KBM-7 (cell line): ENCODE measurements around the gene MAP1LC3B2.

ENCODE experiments used
- DNase-seq: peaks from one replicate; pipeline ENCODE4 v3.0.0-alpha.2; 2015
- in situ Hi-C: fragments of 300-500 bp; cut with MboI; formaldehyde crosslinking; loops from 2 replicates; pipeline ENCODE4 v1.14.3; 2020; ENCODE audit warnings: low sequenced_read_pairs, low pct_unique_long_range_greater_than_20kb, mixed read lengths

MAP1LC3B2 gene

DNA sequence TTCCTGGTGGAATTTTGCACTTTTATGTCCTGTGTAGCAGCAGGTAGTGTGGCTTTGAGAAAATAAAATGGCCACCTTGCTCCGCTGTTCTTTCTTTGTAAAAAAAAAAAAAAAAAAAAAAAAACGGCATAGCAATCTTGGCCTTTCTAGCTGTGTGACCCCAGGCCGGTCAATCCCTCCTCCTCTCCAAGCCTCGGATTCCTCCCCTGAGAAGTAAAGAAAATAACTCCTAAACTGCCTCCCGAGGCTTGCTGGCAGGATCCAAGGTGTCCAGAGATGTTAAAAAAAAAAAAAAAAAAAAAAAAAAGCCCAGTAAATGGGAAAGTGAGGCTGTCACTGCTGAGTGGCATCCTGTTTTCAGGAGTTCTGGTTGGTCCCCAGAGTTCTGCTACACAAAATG is 23.9 kb upstream of the MAP1LC3B2 start:
- in situ Hi-C loops = no loop called here
- no peak for DNase-seq

DNA sequence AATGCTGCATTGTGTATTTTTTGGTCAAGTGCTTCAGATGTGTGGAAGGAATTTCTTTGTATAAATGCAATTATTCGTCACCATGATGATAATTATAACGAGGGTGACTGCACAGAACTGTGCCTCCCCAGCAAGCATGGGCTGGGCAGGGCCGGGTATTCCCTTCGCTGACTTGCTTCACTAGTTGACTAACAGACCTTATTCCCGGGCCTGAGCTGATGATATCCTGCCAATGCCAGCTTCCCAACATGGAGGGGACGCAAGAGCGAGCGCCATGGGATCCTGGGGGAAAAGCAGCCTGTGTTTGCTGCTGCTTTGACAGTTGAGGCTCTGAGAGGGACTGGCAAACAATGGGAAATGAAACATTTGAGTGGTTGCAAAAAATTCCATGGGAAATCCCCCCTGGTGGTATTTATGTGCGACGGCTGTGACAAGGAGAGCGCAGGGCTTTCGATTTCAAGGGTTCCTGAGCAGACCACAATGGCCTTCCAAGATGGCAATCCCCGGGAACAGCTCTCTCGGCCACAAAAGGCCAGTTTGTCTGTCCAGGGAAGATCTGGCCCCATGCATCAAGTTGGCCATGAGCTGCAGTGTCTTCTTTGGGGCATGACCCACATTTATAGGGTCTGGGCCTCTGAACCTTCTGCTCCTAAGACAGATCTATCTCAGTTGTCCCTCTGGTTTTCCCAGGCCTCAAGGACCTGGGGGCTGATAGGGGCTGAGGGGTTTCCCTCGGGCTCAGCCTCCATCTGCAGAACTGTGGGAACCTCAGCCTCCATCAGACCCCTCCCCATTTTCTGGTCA is 21.9 kb upstream of the MAP1LC3B2 start:
- DNase-seq = no peak
- in situ Hi-C loops = no loop called here

DNA sequence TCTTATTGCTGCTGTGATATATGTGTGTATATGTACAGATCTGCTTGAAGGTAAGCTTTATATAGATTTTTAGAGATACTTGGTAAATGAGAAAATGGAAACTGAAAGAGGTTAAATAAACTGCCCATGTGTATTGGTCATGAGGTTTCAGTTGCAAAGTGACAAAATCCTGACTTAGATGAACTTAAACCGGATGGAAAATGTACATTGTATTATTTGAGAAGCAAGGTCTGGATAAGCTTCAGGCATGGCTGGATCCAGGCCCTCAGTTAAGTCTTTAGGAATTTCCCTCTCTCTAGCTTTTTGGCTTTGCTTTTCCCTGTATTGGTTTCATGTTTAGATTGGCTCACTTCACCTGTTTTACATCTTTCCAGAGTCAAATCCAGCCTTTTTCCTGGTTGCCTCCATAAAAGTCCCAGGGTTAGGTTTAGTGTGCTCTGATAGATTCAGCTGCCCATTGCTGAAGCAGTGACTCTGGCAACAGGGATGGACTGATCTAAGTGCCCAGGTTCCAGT is 21.0 kb upstream of the MAP1LC3B2 start:
- no peak for DNase-seq
- in situ Hi-C loops = no loop called here

DNA sequence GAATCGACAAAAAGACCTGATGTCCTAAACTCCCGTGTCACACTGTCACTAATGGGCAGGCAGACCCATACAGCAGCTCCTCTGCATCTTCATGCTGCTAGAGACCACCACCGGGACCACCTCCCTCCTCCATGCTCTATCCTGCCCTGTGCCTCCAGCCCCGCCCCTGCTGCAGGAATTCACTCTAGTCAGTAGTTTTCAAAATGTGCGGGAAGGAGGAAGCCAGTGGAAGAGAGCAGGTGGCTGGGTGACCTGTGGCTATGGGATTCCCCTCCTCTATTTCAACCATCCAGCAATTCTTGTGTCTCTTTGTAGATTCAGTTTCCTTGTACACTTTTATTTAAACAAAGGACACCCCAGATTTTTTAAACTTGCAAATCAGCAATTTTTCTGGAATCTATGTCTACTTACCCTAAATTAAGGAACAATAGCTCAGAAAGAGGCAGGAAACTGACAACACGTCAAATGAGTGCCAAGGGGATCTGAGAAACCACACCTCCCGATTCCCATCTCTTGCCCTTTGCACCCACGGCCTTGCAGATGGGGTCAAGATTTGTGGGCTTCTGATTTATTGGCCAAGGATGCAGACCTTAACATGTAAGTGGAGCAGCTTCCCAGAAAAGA is 20.4 kb upstream of the MAP1LC3B2 start:
- no peak for DNase-seq
- in situ Hi-C loops = no loop called here

DNA sequence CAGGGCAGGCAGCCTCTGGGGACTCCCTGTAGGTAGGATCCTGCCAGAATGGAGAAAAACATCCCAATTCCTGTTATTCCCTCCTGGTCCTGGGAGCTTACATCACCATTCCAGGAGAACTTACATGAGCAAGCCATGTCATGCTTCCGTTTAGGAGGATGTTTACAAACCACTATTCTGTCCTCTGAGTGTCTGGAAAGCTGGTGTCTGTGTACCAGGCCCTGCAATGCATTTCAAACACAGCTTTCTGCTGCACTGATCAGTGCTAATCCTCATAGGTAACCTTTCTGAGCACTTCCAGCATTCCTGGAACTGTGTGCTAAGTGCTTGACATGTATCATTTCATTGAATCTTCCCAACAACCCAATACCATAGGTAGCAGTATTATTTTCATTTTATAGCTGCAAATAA is 19.8 kb upstream of the MAP1LC3B2 start:
- in situ Hi-C loops = no loop called here
- no peak for DNase-seq

DNA sequence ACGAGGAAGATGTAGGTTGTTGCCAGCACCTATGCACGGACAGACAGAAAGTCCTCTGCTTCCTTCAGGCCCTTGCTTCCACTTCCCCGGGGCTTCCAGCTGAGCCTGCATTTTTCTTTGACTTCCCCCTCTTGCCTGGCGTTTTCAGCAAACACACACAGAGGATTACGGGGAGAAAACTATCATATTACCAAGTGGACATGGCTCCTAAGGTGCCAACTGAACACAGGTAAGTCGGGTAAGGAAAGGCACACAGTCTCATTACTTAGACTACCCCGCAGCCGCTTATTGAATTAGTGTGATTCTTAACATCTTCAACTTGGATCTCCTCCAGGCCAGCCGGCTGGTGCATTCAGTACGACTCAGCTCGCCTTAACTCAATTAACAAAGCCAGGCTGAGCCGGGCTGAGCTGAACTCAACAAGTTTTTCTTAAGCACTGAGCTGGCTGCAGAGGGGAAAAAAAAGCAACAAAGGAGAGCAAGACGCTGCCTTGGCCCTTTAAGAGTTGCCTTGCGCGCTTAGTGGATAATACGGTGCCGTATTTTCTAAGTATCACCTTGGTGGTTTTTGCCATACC is 19.2 kb upstream of the MAP1LC3B2 start:
- in situ Hi-C loops = no loop called here
- peak; percentile 41 for DNase-seq

DNA sequence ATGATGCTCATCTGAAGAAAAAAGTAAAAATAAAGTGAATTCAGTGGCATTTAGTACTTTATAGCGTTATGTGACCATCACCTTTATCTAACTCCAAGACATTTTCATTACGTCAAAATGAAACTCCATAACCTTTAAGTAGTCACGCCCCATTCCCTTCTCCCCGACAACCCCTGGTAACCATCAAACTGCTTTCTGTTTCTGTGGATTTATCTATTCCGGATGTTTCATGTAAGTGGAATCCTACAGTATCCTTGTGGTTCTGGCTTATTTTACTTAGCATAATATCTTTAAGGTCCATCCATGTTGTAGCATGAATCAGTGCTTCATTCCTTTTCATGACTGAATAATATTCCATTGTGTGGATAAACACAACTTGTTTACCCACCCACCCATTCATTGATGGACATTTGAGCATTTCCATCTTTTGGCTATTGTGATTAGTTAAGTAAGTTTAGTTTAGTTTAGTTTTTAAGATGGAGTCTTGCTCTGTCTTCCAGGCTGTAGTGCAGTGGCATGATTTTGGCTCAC is 18.5 kb upstream of the MAP1LC3B2 start:
- no peak for DNase-seq

DNA sequence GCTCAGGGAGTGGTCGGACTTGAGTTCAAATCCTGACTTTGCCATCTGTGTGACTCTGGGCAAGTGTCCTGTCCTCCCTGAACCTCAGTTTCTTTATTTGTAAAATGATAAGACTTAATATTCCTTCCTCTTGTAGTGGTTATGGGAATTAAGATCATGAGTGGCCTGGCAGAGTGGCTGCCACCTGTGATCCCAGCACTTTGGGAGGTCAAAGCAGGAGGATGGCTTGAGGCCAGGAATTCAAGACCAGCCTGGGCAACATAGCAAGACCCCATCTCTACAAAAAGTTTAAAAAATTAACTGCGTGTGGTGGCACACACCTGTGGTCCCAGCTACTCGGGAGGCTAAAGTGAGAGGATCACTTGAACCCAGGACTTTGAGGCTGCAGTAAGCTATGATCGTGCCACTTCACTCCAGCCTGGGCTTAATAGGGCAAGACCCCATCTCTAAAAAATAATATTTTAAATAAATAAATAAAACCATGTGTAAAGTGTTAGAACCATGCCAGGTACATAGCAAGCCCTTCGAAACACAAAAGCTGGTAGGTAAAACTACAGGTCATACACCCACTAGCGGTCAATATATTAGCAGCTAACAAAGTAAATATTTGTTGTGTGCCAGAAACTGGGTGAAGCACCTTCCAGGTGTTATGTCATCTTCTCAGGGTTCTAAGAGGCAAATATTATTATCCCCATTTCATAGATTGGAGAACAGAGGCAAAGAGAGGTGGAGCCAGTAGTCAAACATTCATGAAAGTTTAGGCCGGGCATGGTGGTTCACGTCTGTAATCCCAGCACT is 17.4 kb upstream of the MAP1LC3B2 start:
- DNase-seq = no peak
- in situ Hi-C loops = no loop called here

More for the DNA sequence above, 18.5 kb upstream of the MAP1LC3B2 start:
- in situ Hi-C loops = no loop called here

DNA sequence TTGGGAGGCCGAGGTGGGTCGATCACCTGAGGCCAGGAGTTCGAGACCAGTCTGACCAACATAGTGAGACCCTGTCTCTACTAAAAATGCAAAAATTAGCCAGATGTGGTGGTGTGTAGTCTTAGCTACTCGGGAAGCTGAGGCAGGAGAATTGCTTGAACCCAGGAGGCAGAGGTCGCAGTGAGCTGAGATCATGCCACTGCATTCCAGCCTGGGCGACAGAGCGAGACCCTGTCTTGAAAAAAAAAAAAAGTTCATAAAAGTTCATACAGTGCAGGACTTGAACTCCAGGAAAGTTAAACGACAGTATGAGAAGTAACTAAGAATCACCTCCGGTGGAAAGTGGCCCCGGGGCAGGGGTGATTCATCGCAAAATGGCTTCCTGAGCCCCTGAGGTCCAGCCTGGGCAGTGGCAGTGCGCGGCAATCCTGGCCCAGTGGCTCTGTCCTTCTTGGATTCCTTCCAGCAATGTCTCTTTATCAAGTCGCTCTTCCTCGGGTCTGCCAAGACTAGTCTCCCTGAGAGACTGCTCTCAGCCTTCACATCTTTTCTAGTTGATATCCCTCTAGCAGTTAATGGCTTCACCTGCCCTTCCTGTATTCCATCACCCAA is 16.7 kb upstream of the MAP1LC3B2 start:
- DNase-seq = no peak
- in situ Hi-C loops = no loop called here

DNA sequence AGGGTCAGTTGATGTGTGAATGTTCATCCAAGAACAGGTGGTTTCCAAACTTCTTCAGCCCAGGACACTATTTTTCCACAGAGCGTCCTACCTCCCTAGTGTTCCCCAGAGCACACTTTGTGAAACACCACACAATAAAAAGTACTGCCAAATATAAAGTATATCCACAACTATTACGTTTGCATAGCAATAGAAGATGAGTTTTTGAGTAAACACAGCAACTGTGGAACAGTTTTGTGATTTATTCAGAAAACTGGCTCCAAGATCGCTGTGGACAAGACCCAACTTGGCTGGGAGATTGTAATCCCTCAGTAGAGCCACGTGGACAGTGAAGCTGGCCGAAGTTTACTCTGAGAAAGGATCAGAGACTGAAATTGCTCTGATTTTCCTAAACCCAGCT is 14.5 kb upstream of the MAP1LC3B2 start:
- in situ Hi-C loops = no loop called here
- no peak for DNase-seq

DNA sequence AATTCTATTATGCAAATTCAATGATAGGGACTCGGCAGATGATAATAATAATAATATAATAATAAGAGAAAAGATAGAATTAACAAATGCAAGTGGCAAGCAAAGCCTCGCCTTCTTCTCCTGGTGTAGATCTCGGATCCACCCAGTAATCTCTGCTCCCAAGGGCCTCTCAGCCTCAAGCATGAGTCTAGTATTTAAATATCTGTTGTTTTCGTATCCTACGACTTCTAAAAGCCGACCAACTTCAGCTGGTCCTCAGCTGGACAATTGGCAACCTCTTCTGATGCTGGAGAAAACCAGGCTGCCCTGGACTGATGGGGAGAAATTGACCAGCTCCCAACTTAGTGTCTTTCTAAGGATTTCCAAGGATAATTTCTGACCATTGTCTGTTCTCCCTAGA is 14.0 kb upstream of the MAP1LC3B2 start:
- in situ Hi-C loops = no loop called here
- DNase-seq = no peak

DNA sequence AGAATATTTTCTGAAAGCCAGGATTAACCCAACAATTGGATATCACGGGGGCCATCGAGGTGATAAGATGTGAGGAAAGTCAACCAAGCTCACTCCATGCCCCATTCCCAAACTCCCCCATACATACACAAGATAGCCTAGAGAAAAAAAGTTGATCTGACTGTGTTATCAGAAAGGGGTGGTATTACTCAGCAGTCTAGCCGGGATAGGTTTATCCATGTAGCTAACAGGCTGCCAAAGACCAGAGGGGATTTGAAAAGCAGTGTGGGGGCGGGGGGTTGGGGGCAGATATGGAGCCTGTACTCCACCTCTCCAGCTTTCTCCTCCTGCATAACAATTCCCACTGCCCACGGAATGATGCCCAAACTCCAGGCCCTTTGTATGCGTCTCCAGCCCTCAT is 13.2 kb upstream of the MAP1LC3B2 start:
- DNase-seq = no peak
- in situ Hi-C loops = no loop called here

DNA sequence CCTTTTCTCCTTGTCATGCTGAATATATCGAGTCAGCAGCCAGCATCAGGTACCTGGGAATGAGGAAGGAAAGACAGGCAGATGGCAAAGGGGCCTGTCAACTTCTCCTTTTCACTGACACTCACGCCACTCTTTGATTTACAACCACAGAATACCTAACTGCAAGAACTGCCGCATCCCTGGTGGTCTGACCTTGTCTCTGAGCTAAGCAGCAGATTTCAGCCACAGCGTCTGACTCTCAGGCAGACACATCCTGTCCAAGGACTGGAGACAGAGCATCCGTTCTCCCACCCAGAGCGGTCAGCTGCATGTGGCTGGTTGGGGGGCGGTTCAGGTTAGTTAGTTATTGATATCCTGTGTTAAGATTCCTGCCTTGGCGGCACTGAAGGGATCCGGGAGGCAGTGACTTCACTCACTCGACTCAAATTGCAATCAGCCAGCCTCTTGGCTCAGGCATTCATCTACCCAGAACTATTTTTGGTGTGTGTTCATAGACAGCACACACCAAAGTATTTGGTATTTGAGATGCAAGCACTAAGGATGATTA is 11.2 kb upstream of the MAP1LC3B2 start:
- DNase-seq = peak; percentile 99
- in situ Hi-C loops = no loop called here

DNA sequence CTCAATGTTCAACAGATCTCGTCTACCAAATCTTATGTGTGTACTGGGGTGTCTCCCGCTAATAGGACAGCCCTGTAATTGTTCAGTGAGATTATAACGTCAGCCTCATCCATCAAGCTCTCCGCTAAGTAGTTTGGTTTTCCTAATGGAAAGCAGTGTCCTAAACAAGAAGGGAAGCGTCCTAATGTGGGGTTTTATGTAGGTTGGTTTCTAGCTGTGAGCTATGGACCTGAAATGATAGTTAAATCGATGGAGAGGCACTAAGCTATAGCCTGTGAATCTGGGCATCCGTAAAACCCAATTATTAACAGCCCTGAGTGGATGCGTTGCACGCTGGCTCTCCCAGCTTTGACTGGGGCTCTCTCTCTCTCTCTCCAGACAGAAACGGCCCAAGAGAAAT is 9.2 kb upstream of the MAP1LC3B2 start:
- no peak for DNase-seq
- in situ Hi-C loops = no loop called here

DNA sequence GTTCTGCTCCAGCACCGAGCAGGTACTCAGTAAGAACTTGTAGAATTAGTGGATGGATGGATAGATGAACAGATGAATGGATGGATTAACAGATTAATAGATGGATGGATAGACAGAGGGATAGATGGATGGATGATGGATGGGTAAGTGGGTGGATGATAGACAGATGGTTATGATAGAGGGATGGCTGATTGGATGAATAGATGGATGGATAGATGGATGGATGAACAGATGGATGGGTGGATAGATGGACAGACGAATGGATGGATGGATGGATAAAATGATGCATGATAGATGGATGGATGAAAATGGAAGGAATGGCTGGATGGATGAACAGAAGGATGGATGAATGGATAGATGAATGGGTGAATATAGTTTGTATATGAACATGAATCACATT is 8.0 kb upstream of the MAP1LC3B2 start:
- no peak for DNase-seq

DNA sequence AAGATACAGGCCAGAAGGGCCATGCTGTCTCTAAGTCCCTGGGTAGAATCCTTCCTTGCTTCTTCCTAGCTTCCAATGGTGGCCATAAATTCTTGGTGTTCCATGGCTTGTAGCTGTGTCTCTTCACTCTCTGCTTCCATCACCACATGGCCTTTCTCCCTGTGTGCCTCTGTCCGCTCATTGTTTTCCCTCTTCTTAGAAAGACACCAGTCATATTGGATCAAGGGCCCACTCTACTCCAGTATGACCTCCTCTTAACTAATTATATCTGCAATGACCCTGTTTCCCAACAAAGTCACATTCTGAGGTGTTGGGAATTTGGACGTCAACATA is 7.6 kb upstream of the MAP1LC3B2 start:
- in situ Hi-C loops = no loop called here
- no peak for DNase-seq

More for the DNA sequence above, 8.0 kb upstream of the MAP1LC3B2 start:
- in situ Hi-C loops = no loop called here

DNA sequence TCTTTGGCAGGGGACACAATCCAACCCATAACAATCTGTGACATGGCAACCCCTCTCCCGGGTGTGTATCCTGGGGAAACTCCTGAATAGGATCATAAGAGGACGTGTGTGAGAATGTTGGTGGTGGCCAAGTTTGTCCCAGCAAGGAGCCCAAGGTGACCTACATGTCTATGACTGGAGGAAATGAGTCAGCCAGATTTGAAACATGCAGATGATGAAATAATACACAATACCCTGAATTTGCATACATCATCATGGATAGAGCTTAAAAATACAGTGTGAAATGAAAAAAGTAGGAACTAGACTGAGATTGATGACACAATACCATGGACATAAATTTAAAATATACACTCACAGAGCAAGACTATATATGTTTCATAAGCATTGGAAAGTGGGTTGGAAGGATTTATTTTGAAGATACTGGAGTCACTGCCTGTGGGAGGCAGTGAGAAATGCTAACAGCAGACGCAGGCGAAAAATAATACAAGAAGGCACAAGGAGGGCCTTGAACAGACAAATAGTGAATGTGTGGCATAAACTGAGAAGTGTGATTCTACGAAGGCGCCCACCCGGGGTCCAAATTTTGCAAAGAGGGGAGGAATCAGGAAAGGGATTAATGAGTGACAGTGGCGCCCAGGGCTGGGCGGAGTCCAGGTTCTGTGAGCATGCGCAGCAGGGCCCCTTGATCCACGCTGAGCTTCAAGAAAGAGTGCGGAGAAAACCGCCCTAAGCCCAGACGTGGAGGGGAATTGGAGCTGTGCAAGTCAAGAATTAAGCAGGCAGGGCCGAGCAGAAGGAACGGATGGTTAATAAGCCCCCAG is 7.0 kb upstream of the MAP1LC3B2 start:
- DNase-seq = no peak

DNA sequence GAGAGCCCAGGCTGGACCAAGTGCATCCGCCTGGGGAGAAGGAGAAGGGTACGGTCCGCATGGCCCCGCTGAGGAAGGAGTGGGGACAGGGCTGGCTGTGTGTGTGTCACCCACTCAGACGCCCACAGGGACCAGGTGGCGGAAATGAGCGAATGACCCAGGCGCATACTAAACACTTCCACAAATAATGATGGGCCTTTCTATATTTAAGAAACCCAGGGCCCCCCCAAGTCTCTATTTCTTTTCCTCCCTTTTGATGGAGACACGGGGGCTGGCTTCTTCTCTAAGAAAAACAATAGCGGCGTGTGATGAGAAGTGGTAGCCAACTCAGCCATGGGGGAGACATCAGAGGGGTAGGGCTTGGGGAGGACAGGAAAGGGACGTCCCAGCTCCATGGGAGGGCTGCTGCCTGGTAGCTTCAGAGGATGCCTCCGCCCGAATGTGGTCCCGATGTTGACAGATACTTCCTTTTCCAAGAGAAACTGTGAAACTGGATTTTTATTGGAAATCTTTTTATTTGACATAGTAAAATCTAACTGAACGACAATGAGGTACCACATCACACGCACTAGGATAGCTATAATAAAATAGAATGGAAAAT is 6.3 kb upstream of the MAP1LC3B2 start:
- DNase-seq = no peak
- in situ Hi-C loops = no loop called here

More for the DNA sequence above, 7.0 kb upstream of the MAP1LC3B2 start:
- in situ Hi-C loops = no loop called here
